A549 (cell line): ENCODE data around the gene SH3PXD2B.

Experiments used
- EP300 ChIP-seq, 2 experiments: fragments of >200 bp; sonication (Bioruptor Twin); formaldehyde crosslinking; IDR thresholded peaks; 2 replicates in 1 of 2; 3 replicates in 1 of 2; pipeline ENCODE4 v1.6.1; 2016 to 2017
- KDM1A ChIP-seq: fragments of 200-600 bp; sonication (generic); IDR thresholded peaks from 2 replicates; pipeline ENCODE4 v1.6.1; 2016; ENCODE audit warnings: low read depth, mild to moderate bottlenecking
- POLR2A ChIP-seq: IDR thresholded peaks from 2 replicates; pipeline ENCODE4 v1.6.1; 2012; ENCODE audit warnings: mild to moderate bottlenecking, low read length
- POLR2AphosphoS2 ChIP-seq: conservative IDR thresholded peaks from 2 replicates; pipeline ENCODE4 v1.6.1; 2012; ENCODE audit warnings: low read length, improper control_type of control experiment, inconsistent platforms
- SMC3 ChIP-seq: fragments of >200 bp; sonication (Bioruptor Twin); formaldehyde crosslinking; IDR thresholded peaks from 3 replicates; pipeline ENCODE4 v1.6.1; 2018; ENCODE audit warnings: inconsistent platforms
- TF ChIP-seq, protein P1 (sequence below): fragments of >200 bp; sonication (Bioruptor Twin); formaldehyde crosslinking; IDR thresholded peaks from 3 replicates; pipeline ENCODE4 v1.5.1; 2016

DNA sequence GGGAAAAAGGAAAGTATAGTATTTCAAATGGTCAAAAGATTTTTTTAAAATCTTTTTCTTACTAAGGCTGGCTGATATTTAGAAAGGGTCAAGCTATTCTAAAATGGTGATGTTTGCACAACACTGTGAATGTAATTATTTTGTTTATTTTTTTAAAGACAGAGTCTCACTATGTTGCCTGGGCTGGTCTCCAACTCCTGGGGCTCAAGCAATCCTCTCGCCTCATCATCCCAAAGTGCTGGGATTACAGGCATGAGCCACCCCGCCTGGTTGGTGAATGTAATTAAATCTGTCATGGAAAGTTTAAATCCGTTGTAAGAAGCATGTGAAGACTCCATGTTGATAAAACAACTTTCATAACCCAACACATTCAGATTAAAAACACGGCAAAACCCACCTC is 173.4 kb downstream of the SH3PXD2B start:
- no peak for TF ChIP-seq KDM1A
- TF ChIP-seq EP300 (IDR thresholded peaks at IDR 0.05) = no peak
- no peak for TF ChIP-seq SMC3
- TF ChIP-seq POLR2A = no peak
- TF ChIP-seq, protein P1, sequence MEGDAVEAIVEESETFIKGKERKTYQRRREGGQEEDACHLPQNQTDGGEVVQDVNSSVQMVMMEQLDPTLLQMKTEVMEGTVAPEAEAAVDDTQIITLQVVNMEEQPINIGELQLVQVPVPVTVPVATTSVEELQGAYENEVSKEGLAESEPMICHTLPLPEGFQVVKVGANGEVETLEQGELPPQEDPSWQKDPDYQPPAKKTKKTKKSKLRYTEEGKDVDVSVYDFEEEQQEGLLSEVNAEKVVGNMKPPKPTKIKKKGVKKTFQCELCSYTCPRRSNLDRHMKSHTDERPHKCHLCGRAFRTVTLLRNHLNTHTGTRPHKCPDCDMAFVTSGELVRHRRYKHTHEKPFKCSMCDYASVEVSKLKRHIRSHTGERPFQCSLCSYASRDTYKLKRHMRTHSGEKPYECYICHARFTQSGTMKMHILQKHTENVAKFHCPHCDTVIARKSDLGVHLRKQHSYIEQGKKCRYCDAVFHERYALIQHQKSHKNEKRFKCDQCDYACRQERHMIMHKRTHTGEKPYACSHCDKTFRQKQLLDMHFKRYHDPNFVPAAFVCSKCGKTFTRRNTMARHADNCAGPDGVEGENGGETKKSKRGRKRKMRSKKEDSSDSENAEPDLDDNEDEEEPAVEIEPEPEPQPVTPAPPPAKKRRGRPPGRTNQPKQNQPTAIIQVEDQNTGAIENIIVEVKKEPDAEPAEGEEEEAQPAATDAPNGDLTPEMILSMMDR = no peak
- no peak for TF ChIP-seq POLR2AphosphoS2
